B cell (primary cell): ENCODE data around the gene MLXIPL. TPM values are rescaled to one million over a fixed set of nuclear protein-coding genes. Genes with fewer than 3 reads are reported as not detected.
A peak's percentile ranks its signal among the peaks of the same experiment; 100 is the strongest.

Source experiments
- ATAC-seq: fragments of 200-7000 bp; cut with Tn5 transposase; one replicate; pipeline ENCODE4 v1.10.0; 2021; ENCODE audit warnings: low read depth, mild to moderate bottlenecking, moderate number of reproducible peaks, moderate library complexity
- CTCF ChIA-PET: fragments of 350-600 bp; sonication (Branson Sonifier 250); formaldehyde crosslinking; loops from one replicate; lab custom pipeline; 2021; ENCODE audit warnings: antibody characterized with exemption, inconsistent platforms; lab: Charles Lee
- POLR2A ChIA-PET: fragments of 350-600 bp; sonication (Branson Sonifier 250); formaldehyde crosslinking; loops from one replicate; lab custom pipeline; 2021; ENCODE audit warnings: antibody characterized with exemption; lab: Charles Lee
- DNase-seq: peaks from one replicate; pipeline ENCODE4 v3.0.0; 2013
- H2AFZ ChIP-seq: 2 replicates; pipeline ENCODE4 v1.6.1; 2012; ENCODE audit warnings: mild to moderate bottlenecking, low read depth, low read length; ENCODE audit not compliant: insufficient read depth, poor library complexity, severe bottlenecking
- H3K27ac ChIP-seq, 2 donors: 1 replicate in 1 of 2; 2 replicates in 1 of 2; pipeline ENCODE4 v1.5.1; 2012 to 2013; ENCODE audit warnings: low read length in 2 of 2, mild to moderate bottlenecking in 2 of 2, moderate library complexity in 1 of 2
- H3K27me3 ChIP-seq, 4 experiments: fragments of 200-600 bp in 1 of 4; sonication (generic) in 1 of 4; replicated peaks in 1 of 4; 1 replicate in 2 of 4; 2 replicates in 2 of 4; pipeline versions ENCODE4 v1.6.1 to v1.7.0; 2013 to 2016; ENCODE audit warnings: low read length in 3 of 4, mild to moderate bottlenecking in 2 of 4, mixed read lengths in 1 of 4, moderate library complexity in 1 of 4; ENCODE audit not compliant: insufficient read depth in 4 of 4, control insufficient read depth in 3 of 4; ENCODE audit errors: control extremely low read depth in 1 of 4
- H3K36me3 ChIP-seq, 2 experiments: replicated peaks in 1 of 2; 1 replicate in 1 of 2; 2 replicates in 1 of 2; pipeline versions ENCODE4 v1.6.1 to v1.7.1; 2013; ENCODE audit warnings: low read length in 1 of 2; ENCODE audit not compliant: insufficient read depth in 2 of 2, control insufficient read depth in 1 of 2; ENCODE audit errors: control extremely low read depth in 1 of 2, extremely low read depth in 1 of 2
- H3K4me1 ChIP-seq, 2 donors: fragments of 200-600 bp in 1 of 2; sonication (generic) in 1 of 2; 1 replicate in 1 of 2; 2 replicates in 1 of 2; pipeline versions ENCODE4 v1.5.1 to v1.6.1; 2013 to 2017; ENCODE audit warnings: low read length in 2 of 2; ENCODE audit not compliant: control insufficient read depth in 2 of 2, insufficient read depth in 2 of 2
- H3K4me2 ChIP-seq: replicated peaks from 2 replicates; pipeline ENCODE3; 2012; ENCODE audit warnings: mild to moderate bottlenecking, low read depth, low read length; ENCODE audit not compliant: poor library complexity, severe bottlenecking
- H3K4me3 ChIP-seq, 5 experiments: fragments of 200-600 bp in 1 of 5; sonication (generic) in 1 of 5; 1 replicate in 3 of 5; 2 replicates in 2 of 5; pipeline versions ENCODE4 v1.5.1 to v1.7.0; 2011 to 2016; ENCODE audit warnings: low read length in 4 of 5, mild to moderate bottlenecking in 4 of 5, low read depth in 2 of 5, control low read depth in 1 of 5, moderate library complexity in 1 of 5; ENCODE audit not compliant: insufficient read depth in 1 of 5; ENCODE audit errors: control extremely low read depth in 1 of 5, extremely low read depth in 1 of 5
- H3K79me2 ChIP-seq: fragments of 200-600 bp; sonication (generic); one replicate; pipeline ENCODE4 v1.6.0; 2016; ENCODE audit warnings: low read length; ENCODE audit not compliant: control insufficient read depth, insufficient read depth
- H3K9ac ChIP-seq: fragments of 200-600 bp; sonication (generic); 2 replicates; pipeline ENCODE4 v1.6.1; 2017; ENCODE audit warnings: mild to moderate bottlenecking, low read length, moderate library complexity
- H3K9me3 ChIP-seq, 3 donors: one replicate each; pipeline versions ENCODE4 v1.6.1 to v1.7.1; 2013; ENCODE audit warnings: low read length in 2 of 3; ENCODE audit not compliant: control insufficient read depth in 2 of 3, insufficient read depth in 1 of 3; ENCODE audit errors: control extremely low read depth in 1 of 3
- H4K20me1 ChIP-seq: 2 replicates; pipeline ENCODE4 v1.6.0; 2012; ENCODE audit warnings: mild to moderate bottlenecking, low read length; ENCODE audit not compliant: insufficient read depth, control insufficient read depth, poor library complexity, severe bottlenecking
- H3K27ac Mint-ChIP-seq: one replicate; pipeline ENCODE4 v1.8.0; 2021; ENCODE audit warnings: mixed read lengths
- H3K27me3 Mint-ChIP-seq: one replicate; pipeline ENCODE4 v1.8.0; 2021; ENCODE audit warnings: mixed read lengths
- H3K4me1 Mint-ChIP-seq: one replicate; pipeline ENCODE4 v1.8.0; 2021; ENCODE audit warnings: mixed read lengths
- H3K4me3 Mint-ChIP-seq: one replicate; pipeline ENCODE4 v1.8.0; 2021; ENCODE audit warnings: mixed read lengths
- H3K9me3 Mint-ChIP-seq: one replicate; pipeline ENCODE4 v1.8.0; 2022; ENCODE audit warnings: mixed read lengths; ENCODE audit not compliant: insufficient read depth
- EZH2 ChIP-seq: IDR thresholded peaks from 2 replicates; pipeline ENCODE4 v1.6.1; 2012; ENCODE audit warnings: borderline replicate concordance, low read depth, mild to moderate bottlenecking, moderate library complexity, low read length; ENCODE audit not compliant: insufficient read depth, poor library complexity, severe bottlenecking
- WGBS: methylation state at CpG from one replicate; pipeline ENCODE4 v1.1.5; 2013; ENCODE audit warnings: missing lambda C conversion rate; ENCODE audit not compliant: insufficient coverage; 5-methylcytosine and 5-hydroxymethylcytosine counted together
- intact Hi-C: fragments of 100-400 bp; cut with micrococcal nuclease; formaldehyde crosslinking; loops from one replicate; pipeline ENCODE4 v1.10.0; 2022
- polyA plus RNA-seq: library from polyadenylated mRNA; depleted of rRNA; stranded (reverse); fragments of >200 nt; gene quantifications from 2 replicates; pipeline ENCODE4 v1.2.3, GENCODE V29; 2012
- total RNA-seq, 2 donors: library from RNA; stranded (reverse); fragments of 120-200 nt in 1 of 2; gene quantifications; 1 replicate in 1 of 2; 2 replicates in 1 of 2; pipeline versions ENCODE4 v1.2.3 to v1.2.4, GENCODE V29; 2013 to 2022
- TF ChIP-seq, protein P1 (sequence below): fragments of 200-600 bp; IDR thresholded peaks from one replicate; pipeline ENCODE4 v1.8.0; 2022; ENCODE audit warnings: antibody characterized with exemption, mild to moderate bottlenecking

MLXIPL gene
- total and polyA plus RNA-seq, 2 donors (not counting 1 experiment from before 2014, with no cell fraction given) = not detected

DNA sequence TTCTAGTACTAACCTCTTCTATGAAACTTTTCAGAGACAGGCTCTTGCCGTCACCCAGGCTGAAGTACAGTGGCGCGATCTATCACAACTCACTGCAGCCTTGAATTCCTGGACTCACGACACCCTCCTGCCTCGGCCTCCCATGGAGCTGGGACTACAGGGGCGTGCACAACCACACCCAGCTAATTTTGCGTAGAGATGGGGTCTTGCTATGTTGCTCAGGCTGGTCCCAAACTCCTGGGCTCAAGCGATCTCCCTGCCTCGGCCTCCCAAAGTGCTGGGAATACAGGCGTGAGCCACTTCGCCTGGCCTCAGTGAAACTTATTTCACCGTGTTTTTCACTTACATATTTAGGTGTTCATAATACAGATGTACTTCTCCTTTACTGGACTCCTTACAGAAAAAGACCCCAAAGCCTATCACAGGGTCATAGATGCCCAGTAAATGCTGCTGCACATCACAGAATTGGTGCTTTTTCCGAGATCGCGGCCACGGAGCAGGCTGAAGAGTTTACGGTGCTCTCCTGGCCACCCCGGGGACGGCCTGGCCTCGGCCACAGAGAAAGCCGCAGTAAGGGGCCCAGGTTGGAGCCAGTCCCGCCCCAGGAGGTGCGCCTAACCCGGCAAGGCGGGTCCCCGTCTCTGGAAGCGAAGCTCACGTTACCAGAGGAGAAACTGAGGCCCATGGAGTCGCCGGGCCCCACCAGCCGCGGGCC, 46.5 kb downstream of the MLXIPL start:
- H3K4me1 Mint-ChIP-seq = peaks cover 20% of the 10 kb centered on the region
- H3K9me3 Mint-ChIP-seq = no peaks in the 10 kb centered on the region
- peak overlapping the region; percentile 98 for H3K4me2 ChIP-seq
- intact Hi-C loops = loop anchor here (1.0 kb wide), 7 partner anchors 20 to 161 kb away; partner anchors contain the start of genes ABHD11, BAZ1B, BCL7B and BUD23
- CTCF ChIA-PET = interaction anchor here (0.6 to 1.7 kb wide), 6 partner anchors 12 to 90 kb away, joined by 3 to 5 read pairs (median 4); partner anchors contain the start of genes BAZ1B and VPS37D
- no peaks in the 10 kb centered on the region for H3K27me3 Mint-ChIP-seq
- no peak for ATAC-seq
- H3K9ac ChIP-seq = peak overlapping the region; percentile 94
- peaks cover 35% of the 10 kb centered on the region for H3K79me2 ChIP-seq
- H3K9me3 ChIP-seq = no peaks in the 10 kb centered on the region
- WGBS = 19% methylated on average over 29 of the region's 32 CpGs
- peak overlapping the region; percentile 73 to 93 for H3K27ac ChIP-seq
- H3K4me1 ChIP-seq = peaks cover 11 to 21% of the 10 kb centered on the region in 2 donors
- DNase-seq = no peak
- H3K4me3 ChIP-seq = peak overlapping the region; percentile 61 to 90 (median 81)
- POLR2A ChIA-PET = interaction anchor here (0.6 to 1.0 kb wide), 5 partner anchors 19 to 59 kb away, joined by 3 to 10 read pairs (median 4); partner anchors contain the start of gene BAZ1B
- peak overlapping the region; percentile 94 for H3K4me3 Mint-ChIP-seq
- peak overlapping the region; percentile 94 for H2AFZ ChIP-seq
- no peaks in the 10 kb centered on the region for H4K20me1 ChIP-seq
- H3K36me3 ChIP-seq = peaks cover 0 to 21% of the 10 kb centered on the region in 2 experiments
- no peak for TF ChIP-seq EZH2
- TF ChIP-seq, protein P1, sequence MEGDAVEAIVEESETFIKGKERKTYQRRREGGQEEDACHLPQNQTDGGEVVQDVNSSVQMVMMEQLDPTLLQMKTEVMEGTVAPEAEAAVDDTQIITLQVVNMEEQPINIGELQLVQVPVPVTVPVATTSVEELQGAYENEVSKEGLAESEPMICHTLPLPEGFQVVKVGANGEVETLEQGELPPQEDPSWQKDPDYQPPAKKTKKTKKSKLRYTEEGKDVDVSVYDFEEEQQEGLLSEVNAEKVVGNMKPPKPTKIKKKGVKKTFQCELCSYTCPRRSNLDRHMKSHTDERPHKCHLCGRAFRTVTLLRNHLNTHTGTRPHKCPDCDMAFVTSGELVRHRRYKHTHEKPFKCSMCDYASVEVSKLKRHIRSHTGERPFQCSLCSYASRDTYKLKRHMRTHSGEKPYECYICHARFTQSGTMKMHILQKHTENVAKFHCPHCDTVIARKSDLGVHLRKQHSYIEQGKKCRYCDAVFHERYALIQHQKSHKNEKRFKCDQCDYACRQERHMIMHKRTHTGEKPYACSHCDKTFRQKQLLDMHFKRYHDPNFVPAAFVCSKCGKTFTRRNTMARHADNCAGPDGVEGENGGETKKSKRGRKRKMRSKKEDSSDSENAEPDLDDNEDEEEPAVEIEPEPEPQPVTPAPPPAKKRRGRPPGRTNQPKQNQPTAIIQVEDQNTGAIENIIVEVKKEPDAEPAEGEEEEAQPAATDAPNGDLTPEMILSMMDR = no peak
- no peaks in the 10 kb centered on the region for H3K27me3 ChIP-seq
- peak overlapping the region; percentile 88 for H3K27ac Mint-ChIP-seq

DNA sequence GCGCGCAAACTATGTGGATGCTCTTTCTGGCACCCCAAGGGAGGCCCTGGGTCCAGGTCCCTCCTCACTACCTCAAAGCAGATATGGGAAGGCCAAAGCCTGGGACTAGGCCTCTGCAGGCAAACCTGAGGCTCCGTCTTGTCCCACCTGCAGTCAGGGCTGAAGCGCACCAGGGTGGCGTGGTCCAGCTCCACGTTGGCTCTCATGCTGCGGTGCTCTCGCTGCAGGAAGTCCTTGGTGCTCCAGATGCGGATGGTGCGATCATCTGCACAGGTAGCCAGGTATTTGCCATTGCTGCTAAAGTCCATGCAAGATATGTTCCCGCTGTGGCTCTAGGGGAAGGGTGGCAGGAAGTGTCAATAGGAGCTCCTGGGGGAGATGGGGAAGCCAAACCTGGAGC, 50.5 kb downstream of the MLXIPL start:
- Histone ChIP-seq H3K4me2 (no peak overlapping the region), H3K36me3 (peaks cover 0 to 59% of the 10 kb centered on the region in 2 experiments), H3K27me3 (no peaks in the 10 kb centered on the region), H3K9ac (no peak overlapping the region), H3K27ac (no peak overlapping the region), H2AFZ (no peak overlapping the region), H3K9me3 (no peaks in the 10 kb centered on the region), H3K4me3 (no peak overlapping the region), H4K20me1 (no peaks in the 10 kb centered on the region), H3K4me1 (peaks cover 8 to 13% of the 10 kb centered on the region in 2 donors), H3K79me2 (peaks cover 35% of the 10 kb centered on the region)
- no peak for ATAC-seq
- intact Hi-C loops = no loop called here
- no peak for DNase-seq
- H3K27me3 Mint-ChIP-seq = no peaks in the 10 kb centered on the region
- 99% methylated on average over 11 of the region's 11 CpGs for WGBS
- TF ChIP-seq EZH2 = no peak
- TF ChIP-seq, protein P1 = no peak
- peaks cover 15% of the 10 kb centered on the region for H3K4me1 Mint-ChIP-seq
- H3K9me3 Mint-ChIP-seq = no peaks in the 10 kb centered on the region
- ChIA-PET POLR2A (no interaction called here), CTCF (no interaction called here)
- no peak overlapping the region for H3K27ac Mint-ChIP-seq
- no peak overlapping the region for H3K4me3 Mint-ChIP-seq
